ENCODE data around the gene CAMK2D. TPM values are rescaled to one million over a fixed set of nuclear protein-coding genes. Genes with fewer than 3 reads are reported as not detected.
A peak's percentile ranks its signal among the peaks of the same experiment; 100 is the strongest.

Gene CAMK2D
- total and polyA plus RNA-seq, 4 experiments from 2014 or later, result 15.5 to 36.4 (median 24.0) TPM

- no peak overlapping the region for H3K4me3 ChIP-seq (ENCODE audit: low read length in 2 of 2)
- no peaks in the 10 kb centered on the region for H3K27me3 ChIP-seq (ENCODE audit: insufficient read depth, low read length)
- intact Hi-C loops (cut with micrococcal nuclease), result loop anchor here (1.0 to 5.0 kb wide), 11 partner anchors 18 to 1147 kb away; no protein-coding TSS in a partner anchor
- no peaks in the 10 kb centered on the region for H3K27me3 Mint-ChIP-seq
- peaks cover 12 to 15% of the 10 kb centered on the region in 2 donors for H3K36me3 Mint-ChIP-seq
- POLR2A ChIA-PET (ENCODE audit: partially characterized antibody), result interaction anchor here (0.8 to 2.1 kb wide), 7 partner anchors 14 to 361 kb away, joined by 3 to 30 read pairs (median 5); partner anchors contain the start of gene CAMK2D
- H3K4me1 Mint-ChIP-seq, result peaks cover 9 to 20% (median 10%) of the 10 kb centered on the region in 4 donors
- H3K36me3 ChIP-seq (ENCODE audit: insufficient read depth, low read length), result no peaks in the 10 kb centered on the region
- no peaks in the 10 kb centered on the region for H3K9me3 Mint-ChIP-seq
- peak; percentile 86 to 94 (median 89) for DNase-seq
- peaks cover 11% of the 10 kb centered on the region for H3K4me1 ChIP-seq (ENCODE audit: insufficient read depth, low read length)
- CTCF ChIA-PET (ENCODE audit: partially characterized antibody), result interaction anchor here (0.6 to 3.7 kb wide), 33 partner anchors 8 to 524 kb away, joined by 3 to 49 read pairs (median 5); no protein-coding TSS in a partner anchor
- no peak overlapping the region for H3K27ac ChIP-seq (ENCODE audit: low read depth, low read length)
- H3K27ac Mint-ChIP-seq, result peak overlapping the region; percentile 0 to 81 (median 50)
- H3K4me3 Mint-ChIP-seq, result peak overlapping the region in 1 of 8 donors; percentile 20
- no peaks in the 10 kb centered on the region for H3K9me3 ChIP-seq (ENCODE audit: control insufficient read depth in 1 of 2, low read length in 2 of 2)
Observed at GRCh38 chr4:113547487-113548042, 214.0 kb downstream of the CAMK2D start.

GRCh38 chr4:113541933-113542332 lies 219.6 kb downstream of the CAMK2D start:
- no peak overlapping the region for H3K27ac ChIP-seq (ENCODE audit: low read depth, low read length)
- intact Hi-C loops (cut with micrococcal nuclease), result no loop called here
- no peaks in the 10 kb centered on the region for H3K27me3 Mint-ChIP-seq
- no peaks in the 10 kb centered on the region for H3K27me3 ChIP-seq (ENCODE audit: insufficient read depth, low read length)
- H3K9me3 Mint-ChIP-seq, result no peaks in the 10 kb centered on the region
- no peaks in the 10 kb centered on the region for H3K36me3 ChIP-seq (ENCODE audit: insufficient read depth, low read length)
- H3K36me3 Mint-ChIP-seq, result peaks cover 0 to 11% of the 10 kb centered on the region in 2 donors
- no peak overlapping the region for H3K4me3 ChIP-seq (ENCODE audit: low read length in 2 of 2)
- H3K4me1 ChIP-seq (ENCODE audit: insufficient read depth, low read length), result no peaks in the 10 kb centered on the region
- no peaks in the 10 kb centered on the region for H3K9me3 ChIP-seq (ENCODE audit: control insufficient read depth in 1 of 2, low read length in 2 of 2)
- peak overlapping the region in 1 of 7 donors; percentile 30 for H3K27ac Mint-ChIP-seq
- H3K4me1 Mint-ChIP-seq, result peaks cover 0 to 5% (median 0%) of the 10 kb centered on the region in 4 donors
- DNase-seq, result no peak
- CTCF ChIA-PET (ENCODE audit: partially characterized antibody), result interaction anchor here (0.5 to 1.0 kb wide), 2 partner anchors 10 to 146 kb away, joined by 3 to 8 read pairs; no protein-coding TSS in a partner anchor
- no peak overlapping the region for H3K4me3 Mint-ChIP-seq
- POLR2A ChIA-PET (ENCODE audit: partially characterized antibody), result no interaction called here

GRCh38 chr4:113540859-113541258 lies 220.7 kb downstream of the CAMK2D start:
- no peaks in the 10 kb centered on the region for H3K36me3 ChIP-seq (ENCODE audit: insufficient read depth, low read length)
- no peak overlapping the region for H3K27ac ChIP-seq (ENCODE audit: low read depth, low read length)
- intact Hi-C loops (cut with micrococcal nuclease), result no loop called here
- Mint-ChIP-seq H3K4me3 (no peak overlapping the region), H3K4me1 (peaks cover 0 to 5% (median 0%) of the 10 kb centered on the region in 4 donors), H3K36me3 (peaks cover 3 to 16% of the 10 kb centered on the region in 2 donors), H3K9me3 (no peaks in the 10 kb centered on the region), H3K27ac (no peak overlapping the region), H3K27me3 (no peaks in the 10 kb centered on the region)
- ChIA-PET CTCF (ENCODE audit: partially characterized antibody) (no interaction called here), POLR2A (ENCODE audit: partially characterized antibody) (no interaction called here)
- no peaks in the 10 kb centered on the region for H3K9me3 ChIP-seq (ENCODE audit: control insufficient read depth in 1 of 2, low read length in 2 of 2)
- no peak for DNase-seq
- no peaks in the 10 kb centered on the region for H3K4me1 ChIP-seq (ENCODE audit: insufficient read depth, low read length)
- no peak overlapping the region for H3K4me3 ChIP-seq (ENCODE audit: low read length in 2 of 2)
- H3K27me3 ChIP-seq (ENCODE audit: insufficient read depth, low read length), result no peaks in the 10 kb centered on the region

- no peak for DNase-seq
- no peak overlapping the region for H3K27ac Mint-ChIP-seq
- POLR2A ChIA-PET (ENCODE audit: partially characterized antibody), result no interaction called here
- no peaks in the 10 kb centered on the region for H3K27me3 Mint-ChIP-seq
- Histone ChIP-seq H3K36me3 (ENCODE audit: insufficient read depth, low read length) (no peaks in the 10 kb centered on the region), H3K9me3 (ENCODE audit: control insufficient read depth in 1 of 2, low read length in 2 of 2) (no peaks in the 10 kb centered on the region), H3K27ac (ENCODE audit: low read depth, low read length) (no peak overlapping the region), H3K4me3 (ENCODE audit: low read length in 2 of 2) (no peak overlapping the region), H3K27me3 (ENCODE audit: insufficient read depth, low read length) (no peaks in the 10 kb centered on the region), H3K4me1 (ENCODE audit: insufficient read depth, low read length) (no peaks in the 10 kb centered on the region)
- no peak overlapping the region for H3K4me3 Mint-ChIP-seq
- peaks cover 13 to 20% of the 10 kb centered on the region in 2 donors for H3K36me3 Mint-ChIP-seq
- peaks cover 0 to 5% (median 0%) of the 10 kb centered on the region in 4 donors for H3K4me1 Mint-ChIP-seq
- no peaks in the 10 kb centered on the region for H3K9me3 Mint-ChIP-seq
- intact Hi-C loops (cut with micrococcal nuclease), result no loop called here
- CTCF ChIA-PET (ENCODE audit: partially characterized antibody), result interaction anchor here (1.1 kb wide), 1 partner anchor 8 kb away, joined by 3 read pairs; no protein-coding TSS in a partner anchor
Observed at GRCh38 chr4:113539408-113539807, 222.1 kb downstream of the CAMK2D start.

- Mint-ChIP-seq H3K4me3 (no peak overlapping the region), H3K36me3 (peaks cover 15 to 22% of the 10 kb centered on the region in 2 donors), H3K27me3 (no peaks in the 10 kb centered on the region), H3K9me3 (no peaks in the 10 kb centered on the region), H3K27ac (no peak overlapping the region), H3K4me1 (peaks cover 0 to under 1% (median 0%) of the 10 kb centered on the region in 4 donors)
- H3K27ac ChIP-seq (ENCODE audit: low read depth, low read length), result no peak overlapping the region
- H3K27me3 ChIP-seq (ENCODE audit: insufficient read depth, low read length), result no peaks in the 10 kb centered on the region
- no peak overlapping the region for H3K4me3 ChIP-seq (ENCODE audit: low read length in 2 of 2)
- DNase-seq, result no peak
- CTCF ChIA-PET (ENCODE audit: partially characterized antibody), result no interaction called here
- H3K36me3 ChIP-seq (ENCODE audit: insufficient read depth, low read length), result no peaks in the 10 kb centered on the region
- no peaks in the 10 kb centered on the region for H3K4me1 ChIP-seq (ENCODE audit: insufficient read depth, low read length)
- POLR2A ChIA-PET (ENCODE audit: partially characterized antibody), result no interaction called here
- H3K9me3 ChIP-seq (ENCODE audit: control insufficient read depth in 1 of 2, low read length in 2 of 2), result no peaks in the 10 kb centered on the region
- intact Hi-C loops (cut with micrococcal nuclease), result no loop called here
Observed at GRCh38 chr4:113537628-113538027, 223.9 kb downstream of the CAMK2D start.

- H3K4me3 ChIP-seq (ENCODE audit: low read length in 2 of 2), result no peak overlapping the region
- Mint-ChIP-seq H3K4me1 (no peaks in the 10 kb centered on the region), H3K9me3 (no peaks in the 10 kb centered on the region), H3K36me3 (peaks cover 18 to 24% of the 10 kb centered on the region in 2 donors), H3K27ac (peak overlapping the region in 1 of 7 donors; percentile 31), H3K27me3 (no peaks in the 10 kb centered on the region), H3K4me3 (no peak overlapping the region)
- ChIA-PET POLR2A (ENCODE audit: partially characterized antibody) (interaction anchor here (0.6 kb wide), 1 partner anchor 22 kb away, joined by 3 read pairs; no protein-coding TSS in a partner anchor), CTCF (ENCODE audit: partially characterized antibody) (no interaction called here)
- no peak for DNase-seq
- no peaks in the 10 kb centered on the region for H3K27me3 ChIP-seq (ENCODE audit: insufficient read depth, low read length)
- intact Hi-C loops (cut with micrococcal nuclease), result no loop called here
- H3K27ac ChIP-seq (ENCODE audit: low read depth, low read length), result no peak overlapping the region
- no peaks in the 10 kb centered on the region for H3K4me1 ChIP-seq (ENCODE audit: insufficient read depth, low read length)
- H3K9me3 ChIP-seq (ENCODE audit: control insufficient read depth in 1 of 2, low read length in 2 of 2), result no peaks in the 10 kb centered on the region
- no peaks in the 10 kb centered on the region for H3K36me3 ChIP-seq (ENCODE audit: insufficient read depth, low read length)
Observed at GRCh38 chr4:113537203-113537602, 224.3 kb downstream of the CAMK2D start.

- Mint-ChIP-seq H3K4me3 (no peak overlapping the region), H3K27ac (no peak overlapping the region), H3K9me3 (no peaks in the 10 kb centered on the region), H3K4me1 (no peaks in the 10 kb centered on the region), H3K36me3 (peaks cover 34 to 35% of the 10 kb centered on the region in 2 donors), H3K27me3 (no peaks in the 10 kb centered on the region)
- CTCF ChIA-PET (ENCODE audit: partially characterized antibody), result interaction anchor here (0.9 to 3.0 kb wide), 3 partner anchors 13 to 248 kb away, joined by 3 to 14 read pairs (median 5); no protein-coding TSS in a partner anchor
- no peaks in the 10 kb centered on the region for H3K9me3 ChIP-seq (ENCODE audit: control insufficient read depth in 1 of 2, low read length in 2 of 2)
- DNase-seq, result no peak
- H3K4me1 ChIP-seq (ENCODE audit: insufficient read depth, low read length), result no peaks in the 10 kb centered on the region
- no peak overlapping the region for H3K27ac ChIP-seq (ENCODE audit: low read depth, low read length)
- no peaks in the 10 kb centered on the region for H3K27me3 ChIP-seq (ENCODE audit: insufficient read depth, low read length)
- intact Hi-C loops (cut with micrococcal nuclease), result no loop called here
- POLR2A ChIA-PET (ENCODE audit: partially characterized antibody), result no interaction called here
- no peaks in the 10 kb centered on the region for H3K36me3 ChIP-seq (ENCODE audit: insufficient read depth, low read length)
- H3K4me3 ChIP-seq (ENCODE audit: low read length in 2 of 2), result no peak overlapping the region
Observed at GRCh38 chr4:113534711-113535110, 226.8 kb downstream of the CAMK2D start.

Measured in CD4-positive, alpha-beta memory T cell (primary cell).